NB4 (cell line): ENCODE data around the gene HDHD3.

Source experiments
- MYC ChIP-seq: IDR thresholded peaks from 2 replicates; pipeline ENCODE4 v1.6.1; 2011; ENCODE audit warnings: low read depth, low read length
- POLR2A ChIP-seq: IDR thresholded peaks from 2 replicates; pipeline ENCODE4 v1.6.1; 2011; ENCODE audit warnings: mild to moderate bottlenecking; ENCODE audit not compliant: insufficient read length; ENCODE audit errors: extremely low read depth
- TF ChIP-seq, protein P1 (sequence below): IDR thresholded peaks from one replicate; pipeline ENCODE4 v1.5.1; 2012; ENCODE audit warnings: low read depth, low read length
- TF ChIP-seq, protein P2 (sequence below): IDR thresholded peaks from 2 replicates; pipeline ENCODE4 v1.6.1; 2011; ENCODE audit warnings: low read depth, low read length

DNA sequence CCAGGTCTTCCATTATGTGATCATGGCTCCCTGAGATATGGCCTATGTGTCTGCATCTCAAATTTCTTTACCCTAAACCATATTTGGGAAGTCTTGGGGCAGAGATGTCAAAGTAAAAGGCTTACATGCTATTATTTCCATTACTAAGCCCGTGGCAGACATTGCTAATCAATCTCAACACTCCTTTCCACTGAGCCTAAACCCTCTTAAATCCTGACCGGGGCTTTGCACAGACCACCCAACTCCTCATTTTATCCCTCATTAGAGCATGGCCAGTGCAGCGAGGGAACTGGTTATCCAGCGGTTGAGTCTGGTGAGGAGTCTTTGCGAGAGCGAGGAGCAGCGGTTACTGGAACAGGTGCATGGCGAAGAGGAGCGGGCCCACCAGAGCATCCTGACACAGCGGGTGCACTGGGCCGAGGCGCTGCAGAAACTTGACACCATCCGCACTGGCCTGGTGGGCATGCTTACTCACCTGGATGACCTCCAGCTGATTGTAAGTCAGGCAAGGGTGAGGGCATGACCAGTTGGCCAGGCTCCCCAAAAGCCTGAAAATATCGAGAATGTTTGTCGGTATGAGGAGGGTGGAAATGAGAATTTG, 16.4 kb downstream of the HDHD3 start:
- TF ChIP-seq POLR2A (no peak), MYC (no peak)
- TF ChIP-seq, protein P1, sequence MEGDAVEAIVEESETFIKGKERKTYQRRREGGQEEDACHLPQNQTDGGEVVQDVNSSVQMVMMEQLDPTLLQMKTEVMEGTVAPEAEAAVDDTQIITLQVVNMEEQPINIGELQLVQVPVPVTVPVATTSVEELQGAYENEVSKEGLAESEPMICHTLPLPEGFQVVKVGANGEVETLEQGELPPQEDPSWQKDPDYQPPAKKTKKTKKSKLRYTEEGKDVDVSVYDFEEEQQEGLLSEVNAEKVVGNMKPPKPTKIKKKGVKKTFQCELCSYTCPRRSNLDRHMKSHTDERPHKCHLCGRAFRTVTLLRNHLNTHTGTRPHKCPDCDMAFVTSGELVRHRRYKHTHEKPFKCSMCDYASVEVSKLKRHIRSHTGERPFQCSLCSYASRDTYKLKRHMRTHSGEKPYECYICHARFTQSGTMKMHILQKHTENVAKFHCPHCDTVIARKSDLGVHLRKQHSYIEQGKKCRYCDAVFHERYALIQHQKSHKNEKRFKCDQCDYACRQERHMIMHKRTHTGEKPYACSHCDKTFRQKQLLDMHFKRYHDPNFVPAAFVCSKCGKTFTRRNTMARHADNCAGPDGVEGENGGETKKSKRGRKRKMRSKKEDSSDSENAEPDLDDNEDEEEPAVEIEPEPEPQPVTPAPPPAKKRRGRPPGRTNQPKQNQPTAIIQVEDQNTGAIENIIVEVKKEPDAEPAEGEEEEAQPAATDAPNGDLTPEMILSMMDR: no peak
- TF ChIP-seq, protein P2, sequence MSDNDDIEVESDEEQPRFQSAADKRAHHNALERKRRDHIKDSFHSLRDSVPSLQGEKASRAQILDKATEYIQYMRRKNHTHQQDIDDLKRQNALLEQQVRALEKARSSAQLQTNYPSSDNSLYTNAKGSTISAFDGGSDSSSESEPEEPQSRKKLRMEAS: no peak
